Endothelial cell (in vitro differentiated cells): Measurements from ENCODE around the gene VASP. TPM values are rescaled to one million over a fixed set of nuclear protein-coding genes. Genes with fewer than 3 reads are reported as not detected.

Experiments
- DNase-seq: peaks from one replicate; pipeline ENCODE4 v3.0.0; 2021; ENCODE audit warnings: low spot score
- H3K27ac Mint-ChIP-seq: one replicate; pipeline ENCODE4 v1.8.0; 2021; ENCODE audit warnings: mixed read lengths, inconsistent platforms; ENCODE audit not compliant: unreplicated experiment
- H3K27me3 Mint-ChIP-seq: one replicate; pipeline ENCODE4 v1.8.0; 2021; ENCODE audit warnings: mild to moderate bottlenecking, moderate library complexity, mixed read lengths, inconsistent platforms; ENCODE audit not compliant: unreplicated experiment
- H3K36me3 Mint-ChIP-seq: one replicate; pipeline ENCODE4 v1.8.0; 2021; ENCODE audit warnings: mild to moderate bottlenecking, low read depth, mixed read lengths, inconsistent platforms; ENCODE audit not compliant: unreplicated experiment
- H3K4me1 Mint-ChIP-seq: one replicate; pipeline ENCODE4 v1.8.0; 2021; ENCODE audit warnings: mild to moderate bottlenecking, mixed read lengths, inconsistent platforms; ENCODE audit not compliant: unreplicated experiment
- H3K4me3 Mint-ChIP-seq: one replicate; pipeline ENCODE4 v1.8.0; 2021; ENCODE audit warnings: mild to moderate bottlenecking, mixed read lengths, inconsistent platforms; ENCODE audit not compliant: unreplicated experiment
- H3K9me3 Mint-ChIP-seq: one replicate; pipeline ENCODE4 v1.8.0; 2021; ENCODE audit warnings: mixed read lengths, inconsistent platforms; ENCODE audit not compliant: unreplicated experiment
- total RNA-seq: library from RNA; stranded (reverse); fragmentation: NEBNext Ultra II Directional; extraction: Animal tissue kit (Norgen Biotek cat#: 25700); gene quantifications from one replicate; pipeline ENCODE4 v1.2.1, GENCODE V29; 2021; ENCODE audit not compliant: unreplicated experiment
- TF ChIP-seq, protein P1 (sequence below): fragments of 200-600 bp; sonication (generic); IDR thresholded peaks from one replicate; pipeline ENCODE4 v1.5.0; 2021; ENCODE audit warnings: antibody characterized with exemption; ENCODE audit not compliant: unreplicated experiment

The VASP gene
- total RNA-seq, 1 donor from 2014 or later: 246 TPM

DNA sequence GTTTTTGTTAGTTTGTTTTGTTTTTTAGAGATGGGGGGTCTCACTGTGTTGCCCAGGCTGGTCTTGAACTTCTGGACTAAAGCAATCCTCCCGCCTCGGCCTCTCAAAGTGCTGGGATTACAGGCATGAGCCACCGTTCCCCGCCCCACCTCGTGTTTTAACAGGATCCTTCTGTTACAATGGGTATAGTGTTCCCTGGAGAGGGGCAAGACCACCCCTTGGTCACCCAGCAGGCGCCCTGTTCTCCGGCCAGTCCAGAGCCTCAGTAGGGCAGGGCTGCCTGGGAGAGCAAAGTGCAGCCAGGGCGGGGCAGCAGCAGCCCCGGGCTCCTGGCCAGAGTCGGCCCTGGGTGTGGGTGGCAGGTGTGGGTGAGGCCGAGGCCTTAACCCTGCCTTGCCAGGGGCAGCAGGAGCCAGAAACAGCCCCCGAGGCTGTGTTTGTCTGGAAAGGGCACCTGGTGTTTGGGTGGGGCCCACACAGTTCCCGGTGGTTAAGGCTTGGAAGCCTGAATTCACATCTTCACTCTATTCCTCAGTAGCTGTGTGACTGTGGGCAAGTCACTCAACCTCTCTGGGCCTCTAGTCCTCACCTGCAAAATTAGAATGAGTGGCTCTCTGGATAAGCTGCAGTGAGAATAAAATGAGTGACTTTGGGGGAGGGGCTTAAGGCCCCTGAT lies 7.2 kb downstream of the VASP start:
- H3K9me3 Mint-ChIP-seq: no peaks in the 10 kb centered on the region
- DNase-seq: no peak
- peak overlapping the region; percentile 59 for H3K4me3 Mint-ChIP-seq
- H3K4me1 Mint-ChIP-seq: peaks cover 56% of the 10 kb centered on the region
- peaks cover 29% of the 10 kb centered on the region for H3K36me3 Mint-ChIP-seq
- TF ChIP-seq, protein P1, sequence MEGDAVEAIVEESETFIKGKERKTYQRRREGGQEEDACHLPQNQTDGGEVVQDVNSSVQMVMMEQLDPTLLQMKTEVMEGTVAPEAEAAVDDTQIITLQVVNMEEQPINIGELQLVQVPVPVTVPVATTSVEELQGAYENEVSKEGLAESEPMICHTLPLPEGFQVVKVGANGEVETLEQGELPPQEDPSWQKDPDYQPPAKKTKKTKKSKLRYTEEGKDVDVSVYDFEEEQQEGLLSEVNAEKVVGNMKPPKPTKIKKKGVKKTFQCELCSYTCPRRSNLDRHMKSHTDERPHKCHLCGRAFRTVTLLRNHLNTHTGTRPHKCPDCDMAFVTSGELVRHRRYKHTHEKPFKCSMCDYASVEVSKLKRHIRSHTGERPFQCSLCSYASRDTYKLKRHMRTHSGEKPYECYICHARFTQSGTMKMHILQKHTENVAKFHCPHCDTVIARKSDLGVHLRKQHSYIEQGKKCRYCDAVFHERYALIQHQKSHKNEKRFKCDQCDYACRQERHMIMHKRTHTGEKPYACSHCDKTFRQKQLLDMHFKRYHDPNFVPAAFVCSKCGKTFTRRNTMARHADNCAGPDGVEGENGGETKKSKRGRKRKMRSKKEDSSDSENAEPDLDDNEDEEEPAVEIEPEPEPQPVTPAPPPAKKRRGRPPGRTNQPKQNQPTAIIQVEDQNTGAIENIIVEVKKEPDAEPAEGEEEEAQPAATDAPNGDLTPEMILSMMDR: no peak
- H3K27me3 Mint-ChIP-seq: peaks cover 10% of the 10 kb centered on the region
- H3K27ac Mint-ChIP-seq: peak overlapping the region; percentile 87

DNA sequence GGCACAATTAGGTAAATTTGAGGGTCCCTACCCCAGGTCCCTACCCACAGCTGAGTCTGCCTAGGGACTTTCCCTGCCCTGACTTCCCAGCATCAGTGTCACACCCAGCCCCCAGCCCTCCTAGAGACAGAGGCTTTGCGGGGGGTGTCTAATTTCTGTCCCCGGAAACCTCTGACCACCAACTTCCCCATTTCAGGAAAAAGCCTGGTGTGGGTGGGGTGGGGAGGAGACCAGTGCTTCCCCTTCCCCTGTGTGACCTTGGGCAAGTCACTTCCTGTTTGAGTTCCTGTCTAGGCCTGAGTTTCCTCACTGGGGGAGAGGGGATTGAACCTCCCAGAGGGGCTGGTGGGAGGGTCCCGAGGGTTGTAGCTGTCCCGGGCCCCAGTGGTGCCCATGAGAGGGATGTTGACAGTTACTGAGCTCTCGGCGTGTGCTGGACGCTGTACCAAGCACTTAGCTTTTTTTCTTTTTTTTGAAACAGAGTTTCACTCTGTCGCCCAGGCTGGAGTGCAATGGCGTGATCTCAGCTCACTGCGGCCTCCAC lies 7.9 kb downstream of the VASP start:
- H3K4me3 Mint-ChIP-seq: peak overlapping the region; percentile 59
- DNase-seq: no peak
- H3K36me3 Mint-ChIP-seq: peaks cover 27% of the 10 kb centered on the region
- TF ChIP-seq, protein P1: no peak
- H3K27me3 Mint-ChIP-seq: peaks cover 7% of the 10 kb centered on the region
- H3K4me1 Mint-ChIP-seq: peaks cover 50% of the 10 kb centered on the region
- peak overlapping the region; percentile 86 for H3K27ac Mint-ChIP-seq
- H3K9me3 Mint-ChIP-seq: no peaks in the 10 kb centered on the region

DNA sequence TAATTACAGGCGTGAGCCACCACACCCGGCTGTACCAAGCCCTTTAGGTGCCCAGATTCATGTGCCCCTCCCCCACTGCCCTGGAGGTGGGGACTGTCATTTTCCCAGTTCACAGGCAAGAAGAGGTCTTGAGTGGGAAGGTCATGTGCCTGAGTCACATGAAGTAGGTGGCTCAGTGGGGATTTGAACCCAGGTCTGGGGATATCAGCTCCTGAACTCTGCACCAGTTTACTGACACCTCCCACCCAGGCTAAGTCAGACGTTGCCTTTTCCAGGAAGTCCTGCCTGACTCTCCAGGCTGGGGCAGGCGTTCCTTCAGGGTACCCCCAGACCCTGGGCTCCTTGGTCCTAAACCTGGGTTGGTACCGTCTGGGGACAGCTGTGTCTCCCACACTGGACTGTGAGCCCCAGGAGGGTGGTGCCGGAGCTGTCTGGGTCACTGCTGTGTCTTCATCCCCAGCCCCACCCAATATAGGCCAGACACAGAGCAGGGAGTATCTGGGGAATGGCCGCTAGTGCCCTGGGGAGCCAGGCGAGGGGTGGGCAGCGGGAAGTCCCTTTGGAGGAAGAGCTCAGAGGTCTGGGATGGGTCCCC lies 8.6 kb downstream of the VASP start:
- DNase-seq: no peak
- Mint-ChIP-seq H3K27ac (peak overlapping the region; percentile 86), H3K9me3 (no peaks in the 10 kb centered on the region), H3K4me1 (peaks cover 46% of the 10 kb centered on the region), H3K36me3 (peaks cover 27% of the 10 kb centered on the region), H3K4me3 (no peak overlapping the region), H3K27me3 (peaks cover 7% of the 10 kb centered on the region)
- TF ChIP-seq, protein P1: no peak

DNA sequence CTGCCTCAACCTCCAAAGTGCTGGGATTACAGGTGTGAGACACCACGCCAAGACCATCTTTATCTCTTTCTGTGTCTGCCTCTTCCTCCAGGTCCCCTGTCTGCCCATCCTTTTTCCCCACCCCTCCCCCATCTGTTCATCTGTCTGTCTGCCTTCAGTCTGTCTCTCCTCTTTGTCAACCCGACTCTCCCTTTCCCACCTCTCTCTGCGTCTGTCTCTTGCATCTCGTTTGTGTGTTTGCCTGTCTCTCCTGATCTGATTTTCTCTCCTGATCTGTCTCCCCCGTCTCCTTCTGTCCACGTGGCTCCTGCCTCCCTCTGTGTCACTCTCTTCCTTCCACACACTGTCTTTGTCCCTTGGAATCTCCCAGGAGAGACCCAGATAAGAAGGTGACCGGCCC lies 10.0 kb downstream of the VASP start:
- Mint-ChIP-seq H3K27me3 (peaks cover 10% of the 10 kb centered on the region), H3K36me3 (peaks cover 22% of the 10 kb centered on the region), H3K27ac (peak overlapping the region; percentile 86), H3K4me3 (peak overlapping the region; percentile 70), H3K4me1 (peaks cover 35% of the 10 kb centered on the region), H3K9me3 (no peaks in the 10 kb centered on the region)
- TF ChIP-seq, protein P1: no peak
- no peak for DNase-seq
